ENCODE data around the gene SLC17A9.

SLC17A9 gene

GRCh38 chr20:62952373-62952967 lies at the start of gene SLC17A9:
Gene SLC17A9 (plus strand): TSS chr20:62952709. CDS start chr20:62952831, 122 bp downstream.
- TF ChIP-seq CTCF (conservative IDR thresholded peaks at IDR 0.05; ENCODE audit: control insufficient read depth, insufficient read depth, low read depth, low read length) = no peak
- DNase-seq (ENCODE audit: low read depth) = peak; percentile 50
- peak within 1 kb of the TSS; percentile 52 for H3K4me3 ChIP-seq (ENCODE audit: control insufficient read depth, low read depth, low read length)

GRCh38 chr20:62902926-62903615 lies 49.4 kb upstream of the SLC17A9 start:
- peak; percentile 41 for DNase-seq (ENCODE audit: low read depth)
- H3K4me3 ChIP-seq (ENCODE audit: control insufficient read depth, low read depth, low read length) = no peak overlapping the region
- no peak for TF ChIP-seq CTCF (conservative IDR thresholded peaks at IDR 0.05; ENCODE audit: control insufficient read depth, insufficient read depth, low read depth, low read length)

- no peak overlapping the region for H3K4me3 ChIP-seq (ENCODE audit: control insufficient read depth, low read depth, low read length)
- no peak for TF ChIP-seq CTCF (conservative IDR thresholded peaks at IDR 0.05; ENCODE audit: control insufficient read depth, insufficient read depth, low read depth, low read length)
- DNase-seq (ENCODE audit: low read depth) = no peak
These were observed 46.9 kb upstream of the SLC17A9 start for GRCh38 chr20:62905536-62906117.

- no peak for TF ChIP-seq CTCF (conservative IDR thresholded peaks at IDR 0.05; ENCODE audit: control insufficient read depth, insufficient read depth, low read depth, low read length)
- no peak for DNase-seq (ENCODE audit: low read depth)
- H3K4me3 ChIP-seq (ENCODE audit: control insufficient read depth, low read depth, low read length) = no peak overlapping the region
These were observed 46.3 kb upstream of the SLC17A9 start for GRCh38 chr20:62906209-62906608.

GRCh38 chr20:62906647-62907375 lies 45.7 kb upstream of the SLC17A9 start:
- no peak for TF ChIP-seq CTCF (conservative IDR thresholded peaks at IDR 0.05; ENCODE audit: control insufficient read depth, insufficient read depth, low read depth, low read length)
- DNase-seq (ENCODE audit: low read depth) = no peak
- H3K4me3 ChIP-seq (ENCODE audit: control insufficient read depth, low read depth, low read length) = no peak overlapping the region

GRCh38 chr20:62907384-62908317 lies 44.9 kb upstream of the SLC17A9 start:
- no peak overlapping the region for H3K4me3 ChIP-seq (ENCODE audit: control insufficient read depth, low read depth, low read length)
- no peak for DNase-seq (ENCODE audit: low read depth)
- TF ChIP-seq CTCF (conservative IDR thresholded peaks at IDR 0.05; ENCODE audit: control insufficient read depth, insufficient read depth, low read depth, low read length) = peak; percentile 48

Data from fibroblast of mammary gland (primary cell).